ENCODE results near the gene THSD7B. TPM values are rescaled to one million over a fixed set of nuclear protein-coding genes. Genes with fewer than 3 reads are reported as not detected.
"Not testable (repeated sequence)": the region's sequence is repeated elsewhere in the genome, so short reads cannot be mapped to it uniquely, and the experiment has no call there.

The THSD7B gene
- total and polyA plus RNA-seq, 7 donors = 0.03 to 0.67 (median 0.13) TPM; not detected in 1

GRCh38 chr2:137302957-137303356 lies 537.6 kb downstream of the THSD7B start:
- H3K36me3 ChIP-seq (ENCODE audit: insufficient read depth in 1 of 2, low read depth in 1 of 2) = no peaks in the 10 kb centered on the region
- H3K27ac ChIP-seq = no peak overlapping the region
- WGBS, 3 donors = 26 to 45% (median 27%) methylated on average over 3 of the region's 3 CpGs
- intact Hi-C loops (cut with DNase I) = no loop called here
- DNase-seq = no peak
- ATAC-seq = no peak
- no peaks in the 10 kb centered on the region for H3K9me3 ChIP-seq
- H3K4me3 ChIP-seq = no peak overlapping the region
- no peaks in the 10 kb centered on the region for H3K27me3 ChIP-seq (ENCODE audit: insufficient read depth in 3 of 3, low read length in 2 of 3)
- no peak for TF ChIP-seq CTCF (IDR thresholded peaks at IDR 0.05)
- no peaks in the 10 kb centered on the region for H3K4me1 ChIP-seq

GRCh38 chr2:137316075-137316474 lies 550.7 kb downstream of the THSD7B start:
- DNase-seq = no peak
- 87 to 90% (median 89%) methylated on average over 4 of the region's 4 CpGs for WGBS, 3 donors

DNA sequence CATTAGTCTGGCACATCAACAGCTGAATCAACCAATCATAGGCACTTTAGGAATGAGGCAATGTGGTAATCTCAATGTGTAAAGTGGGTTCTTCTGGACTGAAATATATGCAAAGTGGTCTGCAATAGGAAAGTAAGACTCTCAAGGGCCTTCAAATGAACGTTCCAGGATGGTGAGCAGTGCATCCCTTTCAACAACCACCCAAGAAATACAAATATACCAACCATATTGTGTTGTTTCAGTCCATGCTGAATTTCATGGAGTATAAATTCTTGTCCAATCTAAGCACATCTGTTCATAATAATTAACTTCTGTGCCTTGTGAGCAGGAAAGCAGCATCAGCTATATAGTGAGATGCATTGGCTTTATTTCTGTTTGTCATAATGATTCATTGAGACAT lies 556.2 kb downstream of the THSD7B start:
- no peak overlapping the region for H3K27ac ChIP-seq
- no peaks in the 10 kb centered on the region for H3K27me3 ChIP-seq (ENCODE audit: insufficient read depth in 3 of 3, low read length in 2 of 3)
- DNase-seq = no peak
- intact Hi-C loops (cut with DNase I) = no loop called here
- H3K9me3 ChIP-seq = no peaks in the 10 kb centered on the region
- no peak for TF ChIP-seq CTCF (IDR thresholded peaks at IDR 0.05)
- H3K4me1 ChIP-seq = no peaks in the 10 kb centered on the region
- WGBS, 3 donors = 5 to 26% (median 12%) methylated on average over 1 of the region's 1 CpG
- ATAC-seq = no peak
- H3K4me3 ChIP-seq = no peak overlapping the region
- H3K36me3 ChIP-seq (ENCODE audit: insufficient read depth in 1 of 2, low read depth in 1 of 2) = no peaks in the 10 kb centered on the region

More at GRCh38 chr2:137316075-137316474, 550.7 kb downstream of the THSD7B start:
- Histone ChIP-seq H3K9me3 (no peaks in the 10 kb centered on the region), H3K36me3 (ENCODE audit: insufficient read depth in 1 of 2, low read depth in 1 of 2) (no peaks in the 10 kb centered on the region), H3K4me3 (no peak overlapping the region), H3K27ac (no peak overlapping the region), H3K27me3 (ENCODE audit: insufficient read depth in 3 of 3, low read length in 2 of 3) (no peaks in the 10 kb centered on the region), H3K4me1 (no peaks in the 10 kb centered on the region)
- ATAC-seq = no peak
- intact Hi-C loops (cut with DNase I) = no loop called here
- TF ChIP-seq CTCF (IDR thresholded peaks at IDR 0.05) = no peak

GRCh38 chr2:137331562-137331961 lies 566.2 kb downstream of the THSD7B start:
- H3K36me3 ChIP-seq (ENCODE audit: insufficient read depth in 1 of 2, low read depth in 1 of 2); H3K27ac ChIP-seq; H3K4me1 ChIP-seq; DNase-seq; H3K9me3 ChIP-seq; H3K4me3 ChIP-seq; intact Hi-C loops (cut with DNase I); H3K27me3 ChIP-seq (ENCODE audit: insufficient read depth in 3 of 3, low read length in 2 of 3); ATAC-seq: not testable (repeated sequence)
- WGBS, 3 donors = 97 to 99% (median 98%) methylated on average over 19 to 25 of the region's 25 CpGs

DNA sequence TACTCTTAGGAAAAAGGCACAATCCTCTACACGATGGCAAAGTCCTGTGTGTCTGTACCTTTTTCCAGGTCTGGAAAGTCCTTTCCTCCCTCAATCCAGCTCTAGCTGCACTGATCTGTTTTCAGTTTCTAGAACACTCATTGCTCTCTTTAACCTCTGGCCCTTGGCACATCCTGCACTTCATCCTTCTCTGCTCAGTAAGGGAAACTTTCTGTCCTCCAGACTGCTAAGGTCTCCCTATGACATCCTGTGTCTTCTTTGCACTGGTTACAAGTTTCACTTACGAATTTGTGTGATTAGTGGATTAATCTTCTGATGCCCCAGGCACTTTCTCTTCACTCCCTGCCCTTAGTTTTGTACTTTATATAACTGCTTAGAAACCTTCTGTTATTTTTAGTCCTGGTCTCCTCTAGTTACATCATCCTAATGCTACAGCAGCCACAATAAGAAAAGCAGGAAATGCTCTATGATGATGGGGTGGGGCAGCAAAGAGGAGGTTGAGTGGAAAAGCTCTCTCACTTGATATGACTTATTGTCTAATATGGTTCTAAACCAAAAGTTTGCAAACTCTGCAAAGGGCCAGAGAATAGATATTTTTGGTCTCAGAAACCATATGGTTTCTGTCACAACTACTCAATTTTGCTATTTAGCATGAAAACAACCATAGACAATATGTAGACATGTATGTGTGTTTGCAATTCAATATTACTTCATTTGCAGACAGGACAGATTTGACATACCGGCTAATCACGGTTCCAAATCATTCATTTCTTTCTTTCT lies 568.2 kb downstream of the THSD7B start:
- 47 to 50% (median 50%) methylated on average over 4 of the region's 4 CpGs for WGBS, 3 donors
- ATAC-seq = no peak

More for the DNA sequence above, 568.2 kb downstream of the THSD7B start:
- no peak for TF ChIP-seq CTCF (IDR thresholded peaks at IDR 0.05)
- H3K9me3 ChIP-seq = no peaks in the 10 kb centered on the region
- no peaks in the 10 kb centered on the region for H3K36me3 ChIP-seq (ENCODE audit: insufficient read depth in 1 of 2, low read depth in 1 of 2)
- H3K27ac ChIP-seq = no peak overlapping the region
- DNase-seq = no peak
- no peaks in the 10 kb centered on the region for H3K4me1 ChIP-seq
- H3K4me3 ChIP-seq = no peak overlapping the region
- no peaks in the 10 kb centered on the region for H3K27me3 ChIP-seq (ENCODE audit: insufficient read depth in 3 of 3, low read length in 2 of 3)
- intact Hi-C loops (cut with DNase I) = no loop called here
